Skeletal muscle satellite cell (primary cell): ENCODE measurements around the gene ARL15.

Source experiments
- H3K27me3 ChIP-seq: 2 replicates; pipeline ENCODE4 v1.7.0; 2013; ENCODE audit warnings: low read length; ENCODE audit not compliant: control insufficient read depth, insufficient read depth
- H3K36me3 ChIP-seq: 2 replicates; pipeline ENCODE4 v1.7.0; 2013; ENCODE audit warnings: mild to moderate bottlenecking, control low read depth, low read length; ENCODE audit not compliant: insufficient read depth
- H3K4me1 ChIP-seq: 2 replicates; pipeline ENCODE4 v1.7.0; 2013; ENCODE audit warnings: low read length; ENCODE audit not compliant: control insufficient read depth, insufficient read depth
- H3K4me2 ChIP-seq: 2 replicates; pipeline ENCODE4 v1.7.0; 2013; ENCODE audit warnings: mild to moderate bottlenecking, low read length
- H3K4me3 ChIP-seq: 2 replicates; pipeline ENCODE4 v1.7.0; 2013; ENCODE audit warnings: low read length
- H3K9ac ChIP-seq: 2 replicates; pipeline ENCODE4 v1.7.0; 2013; ENCODE audit warnings: mild to moderate bottlenecking, low read depth, low read length, moderate library complexity
- H3K9me3 ChIP-seq: replicated peaks from 2 replicates; pipeline ENCODE4 v1.7.0; 2013; ENCODE audit warnings: mild to moderate bottlenecking, control low read depth, low read length

Gene ARL15

GRCh38 chr5:54040804-54041203, 269.6 kb downstream of the ARL15 start:
- Histone ChIP-seq H3K4me3 (no peak overlapping the region), H3K9me3 (no peaks in the 10 kb centered on the region), H3K36me3 (no peaks in the 10 kb centered on the region), H3K27me3 (no peaks in the 10 kb centered on the region), H3K9ac (no peak overlapping the region), H3K4me1 (no peaks in the 10 kb centered on the region), H3K4me2 (no peak overlapping the region)

GRCh38 chr5:54040018-54040417, 270.4 kb downstream of the ARL15 start:
- Histone ChIP-seq H3K9me3 (no peaks in the 10 kb centered on the region), H3K9ac (no peak overlapping the region), H3K27me3 (no peaks in the 10 kb centered on the region), H3K4me3 (no peak overlapping the region), H3K4me1 (no peaks in the 10 kb centered on the region), H3K36me3 (no peaks in the 10 kb centered on the region), H3K4me2 (no peak overlapping the region)

GRCh38 chr5:54037205-54037604, 273.2 kb downstream of the ARL15 start:
- no peaks in the 10 kb centered on the region for H3K36me3 ChIP-seq
- H3K9ac ChIP-seq = no peak overlapping the region
- H3K4me1 ChIP-seq = no peaks in the 10 kb centered on the region
- H3K27me3 ChIP-seq = no peaks in the 10 kb centered on the region
- H3K4me3 ChIP-seq = no peak overlapping the region
- no peak overlapping the region for H3K4me2 ChIP-seq
- no peaks in the 10 kb centered on the region for H3K9me3 ChIP-seq

GRCh38 chr5:54030981-54031380, 279.4 kb downstream of the ARL15 start:
- Histone ChIP-seq H3K4me1 (no peaks in the 10 kb centered on the region), H3K36me3 (no peaks in the 10 kb centered on the region), H3K9me3 (no peaks in the 10 kb centered on the region), H3K4me3 (no peak overlapping the region), H3K4me2 (no peak overlapping the region), H3K9ac (no peak overlapping the region), H3K27me3 (no peaks in the 10 kb centered on the region)

GRCh38 chr5:54024466-54024865, 285.9 kb downstream of the ARL15 start:
- H3K4me1 ChIP-seq = peaks cover 30% of the 10 kb centered on the region
- no peak overlapping the region for H3K4me3 ChIP-seq
- H3K27me3 ChIP-seq = no peaks in the 10 kb centered on the region
- no peak overlapping the region for H3K9ac ChIP-seq
- no peaks in the 10 kb centered on the region for H3K36me3 ChIP-seq
- peak overlapping the region; percentile 60 for H3K4me2 ChIP-seq
- H3K9me3 ChIP-seq = no peaks in the 10 kb centered on the region

- H3K36me3 ChIP-seq = no peaks in the 10 kb centered on the region
- H3K9ac ChIP-seq = no peak overlapping the region
- peaks cover 30% of the 10 kb centered on the region for H3K4me1 ChIP-seq
- no peaks in the 10 kb centered on the region for H3K27me3 ChIP-seq
- H3K4me3 ChIP-seq = no peak overlapping the region
- no peaks in the 10 kb centered on the region for H3K9me3 ChIP-seq
- H3K4me2 ChIP-seq = no peak overlapping the region
These were observed 288.1 kb downstream of the ARL15 start for GRCh38 chr5:54022223-54022622.

- Histone ChIP-seq H3K4me3 (no peak overlapping the region), H3K4me2 (no peak overlapping the region), H3K4me1 (peaks cover 30% of the 10 kb centered on the region), H3K9me3 (no peaks in the 10 kb centered on the region), H3K9ac (no peak overlapping the region), H3K27me3 (no peaks in the 10 kb centered on the region), H3K36me3 (no peaks in the 10 kb centered on the region)
These were observed 288.8 kb downstream of the ARL15 start for GRCh38 chr5:54021431-54022164.

- H3K9ac ChIP-seq = no peak overlapping the region
- no peaks in the 10 kb centered on the region for H3K36me3 ChIP-seq
- H3K9me3 ChIP-seq = peaks cover 5% of the 10 kb centered on the region
- H3K4me2 ChIP-seq = no peak overlapping the region
- H3K4me1 ChIP-seq = peaks cover 11% of the 10 kb centered on the region
- no peak overlapping the region for H3K4me3 ChIP-seq
- H3K27me3 ChIP-seq = no peaks in the 10 kb centered on the region
These were observed 291.9 kb downstream of the ARL15 start for GRCh38 chr5:54018438-54018837.

- no peaks in the 10 kb centered on the region for H3K36me3 ChIP-seq
- H3K9ac ChIP-seq = no peak overlapping the region
- H3K4me2 ChIP-seq = no peak overlapping the region
- no peaks in the 10 kb centered on the region for H3K27me3 ChIP-seq
- H3K4me3 ChIP-seq = no peak overlapping the region
- H3K9me3 ChIP-seq = peaks cover 5% of the 10 kb centered on the region
- peaks cover 15% of the 10 kb centered on the region for H3K4me1 ChIP-seq
These were observed 292.8 kb downstream of the ARL15 start for GRCh38 chr5:54017580-54017979.

GRCh38 chr5:54013556-54014194, 296.7 kb downstream of the ARL15 start:
- no peak overlapping the region for H3K9ac ChIP-seq
- no peak overlapping the region for H3K4me2 ChIP-seq
- H3K27me3 ChIP-seq = no peaks in the 10 kb centered on the region
- no peaks in the 10 kb centered on the region for H3K36me3 ChIP-seq
- peaks cover 12% of the 10 kb centered on the region for H3K4me1 ChIP-seq
- peaks cover 5% of the 10 kb centered on the region for H3K9me3 ChIP-seq
- no peak overlapping the region for H3K4me3 ChIP-seq

GRCh38 chr5:54009828-54010227, 300.5 kb downstream of the ARL15 start:
- H3K9me3 ChIP-seq = peaks cover 5% of the 10 kb centered on the region
- H3K4me3 ChIP-seq = no peak overlapping the region
- H3K4me1 ChIP-seq = peaks cover 25% of the 10 kb centered on the region
- no peak overlapping the region for H3K9ac ChIP-seq
- H3K36me3 ChIP-seq = no peaks in the 10 kb centered on the region
- H3K4me2 ChIP-seq = no peak overlapping the region
- H3K27me3 ChIP-seq = no peaks in the 10 kb centered on the region

- peaks cover 5% of the 10 kb centered on the region for H3K9me3 ChIP-seq
- peaks cover 25% of the 10 kb centered on the region for H3K4me1 ChIP-seq
- no peaks in the 10 kb centered on the region for H3K27me3 ChIP-seq
These were observed 301.0 kb downstream of the ARL15 start for GRCh38 chr5:54009357-54009756.

More at GRCh38 chr5:54009357-54009756, 301.0 kb downstream of the ARL15 start:
- Histone ChIP-seq H3K4me2 (no peak overlapping the region), H3K9ac (no peak overlapping the region), H3K36me3 (no peaks in the 10 kb centered on the region), H3K4me3 (no peak overlapping the region)
